22Rv1 (cell line): Measurements from ENCODE around the gene CCDC198.

ENCODE experiments used
- ZFX ChIP-seq: fragments of 450-650 bp; IDR thresholded peaks from 2 replicates; pipeline ENCODE4 v1.6.1; 2017; ENCODE audit warnings: antibody characterized with exemption, borderline replicate concordance
- TF ChIP-seq, protein P1 (sequence below): fragments of 450-650 bp; IDR thresholded peaks from 2 replicates; pipeline ENCODE4 v1.5.1; 2017; ENCODE audit warnings: mild to moderate bottlenecking

DNA sequence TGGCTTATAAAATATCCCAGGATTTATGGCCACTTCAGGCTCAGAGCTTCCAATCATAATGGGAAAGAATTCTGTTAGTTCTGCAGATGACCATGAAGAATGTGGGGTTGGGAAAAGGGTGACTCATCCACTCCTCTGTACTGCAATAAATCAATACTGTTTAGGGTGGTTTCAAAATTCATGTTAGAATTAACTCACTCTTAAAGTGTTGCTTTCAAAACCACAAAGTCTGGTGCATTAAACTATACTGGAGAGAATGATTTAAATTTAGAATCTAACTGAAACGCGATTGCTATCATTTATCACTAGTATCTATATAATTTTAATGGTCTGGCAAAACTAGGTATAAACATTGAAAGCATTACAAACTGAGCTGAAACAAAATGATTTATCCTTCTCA is 798 bp downstream of the CCDC198 start:
- TF ChIP-seq, protein P1, sequence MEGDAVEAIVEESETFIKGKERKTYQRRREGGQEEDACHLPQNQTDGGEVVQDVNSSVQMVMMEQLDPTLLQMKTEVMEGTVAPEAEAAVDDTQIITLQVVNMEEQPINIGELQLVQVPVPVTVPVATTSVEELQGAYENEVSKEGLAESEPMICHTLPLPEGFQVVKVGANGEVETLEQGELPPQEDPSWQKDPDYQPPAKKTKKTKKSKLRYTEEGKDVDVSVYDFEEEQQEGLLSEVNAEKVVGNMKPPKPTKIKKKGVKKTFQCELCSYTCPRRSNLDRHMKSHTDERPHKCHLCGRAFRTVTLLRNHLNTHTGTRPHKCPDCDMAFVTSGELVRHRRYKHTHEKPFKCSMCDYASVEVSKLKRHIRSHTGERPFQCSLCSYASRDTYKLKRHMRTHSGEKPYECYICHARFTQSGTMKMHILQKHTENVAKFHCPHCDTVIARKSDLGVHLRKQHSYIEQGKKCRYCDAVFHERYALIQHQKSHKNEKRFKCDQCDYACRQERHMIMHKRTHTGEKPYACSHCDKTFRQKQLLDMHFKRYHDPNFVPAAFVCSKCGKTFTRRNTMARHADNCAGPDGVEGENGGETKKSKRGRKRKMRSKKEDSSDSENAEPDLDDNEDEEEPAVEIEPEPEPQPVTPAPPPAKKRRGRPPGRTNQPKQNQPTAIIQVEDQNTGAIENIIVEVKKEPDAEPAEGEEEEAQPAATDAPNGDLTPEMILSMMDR, result no peak
- no peak for TF ChIP-seq ZFX
